Measurements from ENCODE around the gene USP22. TPM values are rescaled to one million over a fixed set of nuclear protein-coding genes. Genes with fewer than 3 reads are reported as not detected.
"Not testable (repeated sequence)": the region's sequence is repeated elsewhere in the genome, so short reads cannot be mapped to it uniquely, and the experiment has no call there.

USP22 gene
- total RNA-seq, 1 donor from 2014 or later, result 137 TPM

DNA sequence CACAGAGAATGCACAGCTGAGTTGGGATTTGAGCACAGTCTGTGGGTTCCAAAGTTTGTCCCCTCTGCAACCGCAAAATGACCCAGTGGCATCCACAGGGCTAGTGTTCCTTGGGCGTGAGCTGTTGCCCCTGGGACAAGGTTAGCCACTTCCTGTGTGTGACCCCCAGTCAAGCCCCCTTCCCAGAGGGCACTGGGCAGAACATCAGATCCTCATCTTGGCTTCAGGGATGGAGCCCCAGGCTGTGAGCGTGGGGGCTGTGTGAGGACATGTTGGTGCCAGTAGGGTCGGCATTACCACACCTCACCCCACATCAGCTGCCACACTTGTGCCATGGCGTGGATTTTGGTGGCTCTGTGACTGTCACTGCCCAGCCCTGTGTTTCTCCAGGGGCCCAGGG, 55.3 kb downstream of the USP22 start:
- no peak for DNase-seq

DNA sequence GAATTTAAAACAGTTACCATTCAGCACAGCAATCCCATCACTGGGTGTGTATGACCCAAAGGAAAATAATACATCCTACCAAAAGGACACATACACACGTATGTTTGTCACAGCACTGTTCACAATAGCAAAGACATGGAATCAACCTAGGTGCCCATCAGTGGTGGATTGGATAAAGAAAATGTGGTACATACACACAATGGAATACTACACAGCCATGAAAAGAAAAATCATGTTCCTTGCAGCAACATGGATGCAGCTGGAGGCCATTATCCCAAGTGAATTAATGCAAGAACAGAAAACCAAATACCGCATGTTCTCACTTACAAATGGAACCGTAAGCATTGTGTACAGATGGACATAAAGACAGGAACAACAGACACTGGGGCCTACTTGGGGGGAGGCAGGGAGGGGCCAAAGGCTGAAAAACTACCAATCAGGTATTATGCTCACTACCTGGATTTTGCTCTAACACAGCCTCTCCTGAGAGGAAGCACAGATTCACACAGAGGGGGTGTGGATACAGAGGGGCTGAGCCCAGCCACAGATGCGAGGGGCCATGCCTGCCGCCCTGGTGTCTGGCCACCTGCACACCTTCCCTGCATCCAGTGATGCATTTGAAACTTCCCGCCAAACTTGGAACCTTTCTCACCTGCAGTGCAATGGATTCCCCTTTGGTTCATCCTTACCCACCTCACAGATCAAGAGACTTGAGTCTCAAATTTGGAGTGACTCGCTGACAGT, 55.9 kb downstream of the USP22 start:
- no peak for DNase-seq

DNA sequence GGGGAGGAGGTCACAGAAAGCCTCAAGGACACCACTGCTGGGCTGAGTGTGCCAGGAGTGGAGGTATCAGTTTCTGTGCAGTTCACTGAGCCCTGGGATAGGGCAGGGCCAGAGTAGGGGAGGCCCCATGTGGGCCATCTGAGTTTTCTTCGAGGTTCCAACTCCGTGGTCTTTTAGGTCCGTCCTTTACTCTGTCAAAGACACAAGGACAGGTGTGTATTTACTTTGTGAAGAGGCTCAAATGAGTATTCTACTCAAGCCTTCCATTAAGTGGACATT, 59.5 kb downstream of the USP22 start:
- DNase-seq, result no peak

DNA sequence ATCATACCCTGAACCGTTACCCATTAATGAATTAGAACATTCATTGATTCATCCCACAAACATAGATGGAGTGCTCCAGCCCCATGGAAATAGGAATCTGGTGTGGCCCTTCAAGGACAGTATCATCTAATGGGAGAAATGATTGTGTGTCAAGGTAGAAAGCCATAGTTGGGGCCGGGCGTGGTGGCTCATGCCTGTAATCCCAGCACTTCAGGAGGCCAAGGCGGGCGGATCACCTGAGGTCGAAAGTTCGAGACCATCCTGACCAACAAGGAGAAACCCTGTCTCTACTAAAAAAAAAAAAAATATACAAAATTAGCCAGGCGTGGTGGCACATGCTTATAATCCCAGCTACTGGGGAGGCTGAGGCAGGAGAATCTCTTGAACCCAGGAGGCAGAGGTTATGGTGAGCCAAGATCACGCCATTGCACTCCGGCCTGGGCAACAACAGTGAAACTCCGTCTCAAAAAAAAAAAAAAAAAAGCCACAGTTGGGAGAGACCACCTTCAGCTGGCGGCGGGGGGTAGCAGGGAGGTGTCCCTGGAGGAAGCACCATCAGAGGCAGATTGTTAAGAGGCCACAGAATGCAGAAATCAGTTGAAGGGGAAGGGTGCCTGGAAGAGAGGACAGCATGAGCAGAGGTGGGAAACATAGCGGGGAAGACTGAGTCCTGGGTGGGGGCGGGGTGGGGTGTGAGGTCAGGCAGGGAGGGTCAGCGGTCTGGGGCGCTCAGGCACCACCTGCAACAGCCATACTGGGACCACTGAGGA, 60.0 kb downstream of the USP22 start:
- no peak for DNase-seq

GRCh38 chr17:20981046-20981920, 61.5 kb downstream of the USP22 start:
- no peak for DNase-seq

DNA sequence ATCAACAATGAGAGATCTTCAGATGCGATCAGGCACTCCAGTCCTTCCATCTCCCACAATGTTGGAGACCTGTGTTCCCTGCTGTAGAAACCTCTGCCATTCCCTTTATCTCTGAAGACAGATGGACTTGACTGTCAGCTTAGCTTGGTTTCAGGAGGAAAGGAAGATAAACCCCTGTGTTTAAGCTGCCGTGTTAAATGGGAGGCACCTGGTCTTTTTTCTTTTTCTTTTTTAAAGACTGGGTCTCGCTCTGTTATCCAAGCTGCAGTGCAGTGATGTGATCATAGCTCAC, 63.1 kb downstream of the USP22 start:
- no peak for DNase-seq

- DNase-seq, result not testable (repeated sequence)
These were observed 63.6 kb downstream of the USP22 start for GRCh38 chr17:20979007-20979791.

DNA sequence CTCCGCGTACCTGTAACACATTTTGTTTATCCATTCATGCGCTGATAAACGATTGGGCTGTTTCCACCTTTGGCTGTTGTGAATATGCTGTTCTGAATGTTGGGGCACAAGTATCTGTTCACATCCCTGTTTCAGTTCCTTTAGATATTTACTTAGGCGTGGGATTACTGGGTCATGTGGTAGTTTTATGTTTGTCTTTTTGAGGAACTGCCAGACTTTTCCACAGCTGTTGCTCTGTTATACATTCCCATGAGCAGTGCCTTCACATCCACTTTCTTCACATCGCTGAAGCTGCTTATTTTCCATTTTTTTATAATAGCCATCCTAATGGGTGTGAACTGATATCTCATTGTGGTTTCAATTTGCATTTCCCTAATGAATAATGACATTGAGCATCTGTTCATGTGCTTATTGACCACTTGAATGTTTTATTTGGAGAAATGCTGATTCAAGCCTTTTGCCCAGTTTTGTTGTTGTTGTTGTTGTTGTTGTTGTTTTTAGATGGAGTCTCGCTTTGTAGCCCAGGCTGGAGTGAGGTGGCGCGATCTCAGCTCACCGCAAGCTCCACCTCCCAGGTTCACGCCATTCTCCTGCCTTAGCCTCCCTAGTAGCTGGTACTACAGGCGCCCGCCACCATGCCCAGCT, 65.1 kb downstream of the USP22 start:
- not testable (repeated sequence) for DNase-seq

- DNase-seq, result no peak
These were observed 67.2 kb downstream of the USP22 start for GRCh38 chr17:20975566-20975965.

- DNase-seq, result no peak
These were observed 72.5 kb downstream of the USP22 start for GRCh38 chr17:20970329-20970728.

DNA sequence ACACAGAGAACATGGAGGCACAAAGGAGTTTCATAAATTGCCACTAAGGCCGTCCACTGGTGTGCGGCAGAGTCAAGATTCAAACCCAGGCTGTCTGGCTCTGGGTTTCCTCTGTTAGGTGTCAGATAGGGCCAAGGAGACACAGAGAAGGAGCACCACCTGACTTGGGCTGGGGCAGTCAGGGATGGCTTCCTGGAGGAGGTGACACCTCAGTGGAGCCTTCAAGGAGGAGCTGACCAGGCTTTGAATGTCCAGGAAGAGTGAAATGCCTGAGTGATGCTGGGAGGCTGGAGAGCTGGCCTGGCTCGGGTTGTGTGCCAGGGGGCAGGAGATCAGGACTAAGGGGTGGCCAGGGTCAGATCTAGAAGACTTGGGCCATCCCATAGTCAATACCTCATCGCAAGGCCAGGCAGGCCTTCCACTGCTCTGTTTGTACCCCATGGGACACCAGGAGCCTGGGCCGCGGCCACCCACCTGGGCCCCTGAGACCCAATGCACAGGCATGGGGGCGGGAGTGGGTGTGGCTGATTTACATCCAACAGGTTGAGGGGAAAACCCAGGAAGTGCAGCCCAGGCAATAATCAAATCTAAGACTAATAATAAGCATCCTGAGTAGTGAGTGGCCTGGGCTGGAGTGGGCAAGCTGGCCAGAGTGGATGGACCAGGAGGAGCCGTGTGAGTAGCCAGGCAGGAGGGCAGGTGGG, 73.7 kb downstream of the USP22 start:
- no peak for DNase-seq

DNA sequence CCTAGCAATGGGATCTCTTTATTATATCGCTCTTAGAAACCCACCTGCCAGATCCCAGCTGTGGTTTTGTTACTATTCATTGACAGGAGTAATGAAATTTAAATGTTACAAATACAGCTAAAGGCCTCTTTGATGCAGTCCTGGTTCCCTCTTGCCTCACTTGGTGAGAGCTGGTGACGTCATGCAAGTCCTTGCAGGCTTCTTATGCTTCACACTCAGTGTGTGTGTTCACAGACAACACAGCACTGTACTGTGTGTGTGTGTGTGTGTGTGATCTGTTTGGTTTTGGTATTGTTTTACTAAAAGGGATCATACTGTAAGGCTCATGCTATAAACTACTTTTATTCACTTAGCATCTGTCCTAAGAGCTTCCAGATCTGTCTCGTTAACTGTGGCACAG, 75.0 kb downstream of the USP22 start:
- no peak for DNase-seq

GRCh38 chr17:20966870-20967269, 75.9 kb downstream of the USP22 start:
- no peak for DNase-seq

GRCh38 chr17:20965492-20965891, 77.3 kb downstream of the USP22 start:
- no peak for DNase-seq

DNA sequence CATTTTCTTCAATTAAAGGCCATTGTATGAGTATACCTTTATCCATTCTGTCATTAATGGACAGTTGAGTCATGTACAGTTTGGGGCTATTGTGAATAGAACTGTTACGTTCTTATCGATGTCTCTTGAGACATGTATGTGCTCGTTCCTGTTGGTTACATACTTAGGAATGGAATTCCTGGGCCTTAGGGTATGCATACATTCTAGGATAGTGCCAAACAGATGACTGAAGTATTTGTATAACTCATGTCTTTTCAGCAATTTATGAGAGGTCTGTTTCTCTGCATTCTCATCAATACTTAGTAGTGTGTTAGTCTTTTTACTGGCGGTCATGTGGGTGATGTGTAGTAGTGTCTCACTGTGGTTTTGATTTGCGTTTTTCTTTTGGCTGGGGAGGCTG, 81.2 kb downstream of the USP22 start:
- peak; percentile 90 for DNase-seq

- DNase-seq, result no peak
These were observed 81.9 kb downstream of the USP22 start for GRCh38 chr17:20960871-20961270.

DNA sequence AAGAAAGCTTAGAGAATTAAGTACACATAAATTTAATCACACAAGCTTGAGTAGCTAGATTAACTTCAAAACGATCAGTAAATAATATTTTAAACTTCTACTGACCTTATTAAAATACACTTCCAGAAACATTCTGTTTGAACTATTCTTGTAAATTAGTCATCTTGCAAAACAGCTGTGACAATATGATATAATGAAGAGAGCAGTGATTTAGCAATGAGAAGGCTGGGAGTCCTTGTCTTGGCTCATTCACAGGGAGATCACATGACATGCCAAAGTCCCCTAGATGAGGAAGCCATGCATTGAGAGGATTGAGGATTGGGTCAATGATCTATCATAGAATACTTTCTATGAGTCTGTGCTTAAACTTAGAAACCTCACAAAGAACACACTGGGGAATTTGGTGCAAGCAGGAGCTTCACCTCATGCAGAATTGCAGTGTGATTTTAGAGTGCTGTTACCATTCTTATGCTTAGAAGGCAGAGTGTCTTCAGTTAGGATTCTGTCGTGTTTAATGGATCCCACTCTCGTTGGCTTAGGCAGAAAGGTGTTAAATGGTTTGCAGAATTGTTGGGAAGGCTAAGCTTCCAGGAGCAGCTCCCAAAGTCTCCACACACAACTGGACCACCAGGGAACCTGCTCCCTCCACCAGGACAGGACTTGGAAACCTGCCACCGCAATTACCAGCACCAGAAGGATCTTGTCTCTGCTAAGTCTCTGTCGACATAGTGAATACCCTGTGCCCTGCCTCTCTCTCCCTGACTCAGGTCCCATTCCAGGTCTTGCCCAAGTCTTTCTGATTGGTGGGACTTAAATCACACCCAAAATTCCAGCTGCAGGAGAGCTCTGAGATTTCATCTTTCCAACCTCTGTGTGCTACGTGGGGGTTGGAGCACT, 87.1 kb downstream of the USP22 start:
- DNase-seq, result no peak

DNA sequence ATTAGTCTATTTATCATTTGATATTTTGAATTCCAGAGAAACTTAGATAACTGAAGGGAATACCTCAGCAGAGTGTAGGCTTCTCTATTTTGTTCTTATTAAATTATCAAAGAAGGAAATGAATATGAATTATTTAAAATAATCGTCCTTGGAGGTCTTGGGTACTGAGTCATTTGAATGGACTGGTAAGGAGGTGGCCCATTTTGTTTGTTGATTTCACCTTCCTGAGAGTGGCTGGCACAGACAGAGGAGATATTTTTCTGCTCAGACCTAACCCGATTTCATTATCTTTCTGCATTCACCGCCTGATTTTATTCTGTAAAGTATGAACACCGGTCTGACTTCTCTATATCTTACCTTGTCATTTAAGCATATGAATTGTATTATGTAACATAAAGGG, 88.0 kb downstream of the USP22 start:
- DNase-seq, result no peak

DNA sequence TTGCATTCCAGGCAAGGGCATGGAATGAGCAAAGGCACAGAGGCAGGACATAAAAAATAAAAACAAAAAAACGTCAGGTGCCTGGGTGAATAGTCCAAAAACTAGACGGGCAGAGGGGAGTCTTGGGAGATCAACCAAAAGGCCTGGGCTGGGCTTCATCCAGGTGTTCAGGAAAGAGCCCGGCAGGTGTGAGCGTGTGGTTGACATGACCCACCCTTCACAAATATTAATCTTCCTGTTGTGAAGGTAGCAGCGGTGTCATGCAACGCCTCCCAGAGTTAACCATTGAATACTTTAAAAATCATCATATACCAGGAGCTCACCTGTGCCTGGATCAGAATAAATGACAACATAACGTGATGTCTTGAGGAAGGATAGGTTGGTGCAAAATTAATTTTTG, 90.6 kb downstream of the USP22 start:
- no peak for DNase-seq

Data from skin of body (tissue), 2 donors.